GM18861 (cell line): ENCODE data around the gene FAM219A.
"Not testable (repeated sequence)": the region's sequence is repeated elsewhere in the genome, so short reads cannot be mapped to it uniquely, and the experiment has no call there.

Experiments
- ATAC-seq: cut with Tn5 transposase; IDR thresholded peaks from one replicate; pipeline ENCODE4 v1.9.1; 2021; ENCODE audit not compliant: unreplicated experiment

Gene FAM219A

GRCh38 chr9:34446951-34447350 lies 11.4 kb downstream of the FAM219A start:
- no peak for ATAC-seq

GRCh38 chr9:34446468-34446891 lies 11.9 kb downstream of the FAM219A start:
- no peak for ATAC-seq

GRCh38 chr9:34443976-34444375 lies 14.4 kb downstream of the FAM219A start:
- no peak for ATAC-seq

GRCh38 chr9:34443533-34443932 lies 14.8 kb downstream of the FAM219A start:
- no peak for ATAC-seq

- no peak for ATAC-seq
Observed at GRCh38 chr9:34442770-34443169, 15.6 kb downstream of the FAM219A start.

DNA sequence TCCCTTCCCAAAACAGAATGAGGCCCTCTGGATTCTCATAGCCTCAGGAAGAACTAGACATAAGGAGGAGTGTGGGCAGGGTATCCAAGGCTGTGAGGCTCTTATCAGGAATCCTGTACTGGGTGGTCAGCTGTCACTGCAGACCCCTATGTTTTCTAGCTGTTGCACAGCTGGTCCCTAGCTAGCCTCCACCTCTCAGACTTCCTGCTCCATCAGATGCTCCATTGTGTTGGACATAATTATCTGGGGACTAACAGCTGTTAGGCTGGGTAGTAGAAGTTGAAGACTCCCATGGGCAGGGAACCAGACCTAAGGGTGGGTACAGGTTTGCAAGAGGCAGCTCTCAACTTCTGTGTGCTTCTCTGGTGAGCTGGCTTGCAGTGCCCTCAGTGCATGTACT lies 18.4 kb downstream of the FAM219A start:
- no peak for ATAC-seq

GRCh38 chr9:34438465-34438864 lies 19.9 kb downstream of the FAM219A start:
- ATAC-seq = not testable (repeated sequence)

DNA sequence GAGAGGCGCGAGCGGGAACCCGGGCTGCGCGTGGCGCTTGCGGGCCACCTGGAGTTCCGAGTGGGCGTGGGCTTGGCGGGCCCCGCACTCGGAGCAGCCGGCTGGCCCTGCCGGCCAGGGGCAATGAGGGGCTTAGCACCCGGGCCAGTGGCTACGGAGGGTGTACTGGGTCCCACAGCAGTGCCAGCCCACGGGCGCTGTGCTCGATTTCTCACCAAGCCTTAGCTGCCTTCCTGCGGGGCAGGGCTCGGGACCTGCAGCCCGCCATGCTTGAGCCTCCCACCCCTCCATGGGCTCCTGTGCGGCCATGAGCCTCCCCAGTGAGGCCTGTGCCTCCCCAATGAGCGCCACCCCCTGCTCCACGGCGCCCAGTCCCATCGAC lies 20.5 kb downstream of the FAM219A start:
- not testable (repeated sequence) for ATAC-seq

- ATAC-seq = no peak
Observed at GRCh38 chr9:34437006-34437925, 21.1 kb downstream of the FAM219A start.

GRCh38 chr9:34431667-34432066 lies 26.7 kb downstream of the FAM219A start:
- ATAC-seq = no peak

DNA sequence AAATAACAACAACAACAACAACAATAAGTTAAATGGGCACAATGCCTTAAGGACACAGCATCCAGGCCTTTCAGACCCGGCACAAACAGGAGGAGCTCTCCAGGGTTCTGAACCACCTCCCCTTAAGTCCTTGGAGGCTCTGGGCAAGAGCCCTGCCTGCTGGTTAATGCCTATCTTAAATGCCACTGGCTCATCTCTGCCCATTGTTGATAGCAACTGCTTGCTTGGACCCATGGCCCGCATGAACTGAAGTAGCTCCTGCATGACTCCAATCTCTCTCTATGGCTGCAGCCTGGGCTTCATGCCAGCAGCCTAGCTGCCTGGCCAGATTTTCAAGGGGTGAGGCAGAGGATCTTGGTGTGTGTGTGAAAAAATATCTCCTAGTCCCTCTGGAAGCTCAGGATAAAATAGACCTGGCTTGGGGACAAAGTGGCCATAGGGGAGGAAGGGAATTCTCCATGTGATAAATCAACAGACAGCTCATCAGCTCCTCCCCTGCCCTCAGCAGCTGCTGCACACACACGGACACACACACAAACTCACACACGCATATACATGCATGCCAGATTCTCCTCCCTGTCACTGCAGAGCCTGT lies 27.4 kb downstream of the FAM219A start:
- no peak for ATAC-seq

GRCh38 chr9:34428325-34428958 lies 29.9 kb downstream of the FAM219A start:
- ATAC-seq = no peak

- no peak for ATAC-seq
Observed at GRCh38 chr9:34426347-34427074, 31.9 kb downstream of the FAM219A start.

DNA sequence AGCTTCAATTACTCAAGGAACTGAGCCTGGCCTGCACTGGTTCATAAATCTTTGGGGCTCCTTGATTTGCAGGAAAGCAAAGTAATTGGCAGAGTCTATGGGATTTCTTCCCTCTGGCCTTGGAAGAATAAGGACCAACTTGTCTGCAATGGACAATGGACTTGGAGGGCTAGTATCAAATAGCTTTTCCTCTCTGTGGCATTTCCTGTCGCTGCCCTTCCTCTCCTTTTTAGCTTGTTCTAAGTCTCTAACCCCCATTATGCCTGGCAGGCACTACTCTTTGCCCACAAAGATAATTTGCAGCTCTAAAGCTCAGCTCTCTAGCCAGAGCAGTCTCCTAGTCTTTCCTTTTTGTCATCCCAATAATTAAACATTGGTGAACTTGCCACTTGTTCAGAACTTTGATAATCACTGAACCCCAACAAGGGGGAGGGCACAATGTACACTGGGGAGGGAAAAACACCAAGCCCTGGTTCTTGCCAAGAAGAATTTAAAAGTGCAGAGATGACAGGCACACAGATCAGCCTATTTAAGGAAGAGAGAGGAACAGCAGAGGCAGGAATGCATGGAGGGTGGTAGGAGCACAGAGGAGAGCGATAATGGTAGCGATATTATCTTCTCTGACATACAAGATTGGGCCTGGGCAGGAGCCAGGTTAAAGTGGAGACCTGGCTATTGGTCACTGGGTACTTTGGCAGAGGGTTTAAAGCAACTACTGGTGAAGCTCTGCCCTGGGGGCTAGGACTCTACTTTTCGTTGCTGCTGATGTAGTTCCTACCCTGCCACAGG lies 38.5 kb downstream of the FAM219A start:
- no peak for ATAC-seq

DNA sequence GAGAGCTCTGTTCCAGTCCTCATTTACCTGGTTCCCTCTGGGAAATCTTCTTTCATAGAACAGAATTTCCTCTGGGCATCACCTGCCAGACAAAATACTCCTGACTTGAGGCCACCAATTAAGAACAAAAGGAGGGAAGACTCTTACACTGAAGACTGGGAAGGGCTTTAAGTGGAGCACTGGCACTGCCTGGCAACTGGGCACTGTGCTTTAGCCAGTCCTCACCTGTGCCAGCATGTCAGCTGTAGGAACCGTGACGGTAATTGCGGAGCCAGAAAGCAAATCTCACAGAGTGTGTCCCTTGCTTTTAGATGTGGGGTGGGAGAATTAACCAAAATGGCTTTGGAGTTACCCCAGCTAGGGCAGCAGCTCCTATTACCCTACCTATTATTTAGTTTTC lies 40.6 kb downstream of the FAM219A start:
- no peak for ATAC-seq

DNA sequence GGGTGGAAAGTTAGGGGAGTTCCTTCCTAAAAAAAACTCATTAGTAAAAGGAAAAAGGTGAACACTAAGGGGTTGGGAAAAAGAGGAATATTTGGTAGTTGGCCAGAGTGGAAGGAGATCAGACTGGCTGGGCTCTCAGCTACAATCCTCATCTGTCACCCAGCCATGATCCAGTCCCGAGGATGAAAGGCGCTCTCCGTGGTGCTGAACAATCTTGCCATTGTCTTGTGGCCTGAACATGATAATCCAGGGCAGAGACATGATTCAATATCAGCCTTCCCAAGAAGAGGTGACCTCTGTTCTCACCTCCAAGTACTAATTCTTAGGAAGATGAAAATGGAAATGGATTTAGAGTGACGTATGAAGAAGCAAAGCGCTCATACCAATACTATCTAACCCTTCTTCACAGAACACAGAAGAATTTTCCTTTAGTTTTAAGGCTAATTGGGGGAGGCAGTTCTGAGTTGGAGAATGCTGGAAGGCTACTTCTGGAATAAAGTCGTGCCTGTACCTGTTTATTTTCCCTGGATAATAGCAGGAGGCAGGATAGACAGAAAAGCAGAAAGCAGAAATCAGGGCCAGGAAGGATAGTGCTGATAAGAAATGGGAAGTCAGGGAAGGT lies 45.0 kb downstream of the FAM219A start:
- ATAC-seq = no peak

- ATAC-seq = no peak
Observed at GRCh38 chr9:34412336-34412735, 46.0 kb downstream of the FAM219A start.

GRCh38 chr9:34409154-34409553 lies 49.2 kb downstream of the FAM219A start:
- ATAC-seq = no peak

GRCh38 chr9:34408173-34408572 lies 50.2 kb downstream of the FAM219A start:
- no peak for ATAC-seq

DNA sequence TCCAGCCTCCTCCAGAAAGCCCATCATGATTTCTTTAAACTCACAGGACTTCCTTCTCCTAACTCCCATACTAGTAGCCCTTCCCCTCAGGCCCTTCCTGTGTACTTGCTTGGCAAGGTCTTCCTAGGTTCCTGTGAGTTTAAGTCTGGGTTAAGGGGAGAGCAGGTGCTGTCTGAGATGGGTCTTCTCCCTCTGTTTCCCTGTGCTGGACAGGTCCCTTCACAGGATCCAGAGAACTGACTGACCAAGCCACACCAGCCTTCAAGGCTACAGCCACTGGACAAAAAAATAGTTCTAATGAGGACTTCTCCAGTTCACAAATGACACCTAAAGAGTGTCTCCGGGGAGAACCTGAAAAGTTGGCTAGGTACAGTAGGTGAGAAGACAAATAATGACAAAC lies 52.2 kb downstream of the FAM219A start:
- ATAC-seq = no peak
